ENCODE data around the gene LONP1. TPM values are rescaled to one million over a fixed set of nuclear protein-coding genes. Genes with fewer than 3 reads are reported as not detected.

The LONP1 gene
- total and polyA plus RNA-seq, 12 donors = 177 to 523 (median 373) TPM

- TF ChIP-seq POLR2A (IDR thresholded peaks at IDR 0.05) (no peak), CTCF (IDR thresholded peaks at IDR 0.05) (no peak)
- 90 to 93% (median 92%) methylated on average over 3 of the region's 3 CpGs for WGBS, 4 donors
- DNase-seq = no peak
- no peak overlapping the region for H3K4me3 ChIP-seq
- no peaks in the 10 kb centered on the region for H3K36me3 ChIP-seq (replicated peaks in 1 of 2)
- H3K27me3 ChIP-seq = no peaks in the 10 kb centered on the region
- no peak overlapping the region for H3K27ac ChIP-seq
- intact Hi-C loops (cut with DNase I) = no loop called here
- H3K9me3 ChIP-seq (replicated peaks in 1 of 3) = no peaks in the 10 kb centered on the region
- no peaks in the 10 kb centered on the region for H3K4me1 ChIP-seq (replicated peaks in 1 of 2)
These were observed 45.3 kb upstream of the LONP1 start for GRCh38 chr19:5765220-5765619.

GRCh38 chr19:5762608-5763217 lies 42.8 kb upstream of the LONP1 start:
- H3K4me1 ChIP-seq (replicated peaks in 1 of 2) = no peaks in the 10 kb centered on the region
- no peaks in the 10 kb centered on the region for H3K36me3 ChIP-seq (replicated peaks in 1 of 2)
- H3K27me3 ChIP-seq = no peaks in the 10 kb centered on the region
- no peak for TF ChIP-seq CTCF (IDR thresholded peaks at IDR 0.05)
- no peak for TF ChIP-seq POLR2A (IDR thresholded peaks at IDR 0.05)
- 79 to 91% (median 81%) methylated on average over 5 of the region's 5 CpGs for WGBS, 4 donors
- H3K27ac ChIP-seq = no peak overlapping the region
- no peak for DNase-seq
- intact Hi-C loops (cut with DNase I) = no loop called here
- no peak overlapping the region for H3K4me3 ChIP-seq
- H3K9me3 ChIP-seq (replicated peaks in 1 of 3) = no peaks in the 10 kb centered on the region

- intact Hi-C loops (cut with DNase I) = no loop called here
- H3K27me3 ChIP-seq = no peaks in the 10 kb centered on the region
- no peaks in the 10 kb centered on the region for H3K36me3 ChIP-seq (replicated peaks in 1 of 2)
- H3K9me3 ChIP-seq (replicated peaks in 1 of 3) = no peaks in the 10 kb centered on the region
- H3K4me1 ChIP-seq (replicated peaks in 1 of 2) = no peaks in the 10 kb centered on the region
- TF ChIP-seq POLR2A (IDR thresholded peaks at IDR 0.05) (no peak), CTCF (IDR thresholded peaks at IDR 0.05) (no peak)
- H3K27ac ChIP-seq = no peak overlapping the region
- DNase-seq = no peak
- 66 to 74% (median 71%) methylated on average over 6 of the region's 6 CpGs for WGBS, 4 donors
- no peak overlapping the region for H3K4me3 ChIP-seq
These were observed 33.8 kb upstream of the LONP1 start for GRCh38 chr19:5753743-5754142.

- intact Hi-C loops (cut with DNase I) = no loop called here
- TF ChIP-seq CTCF (IDR thresholded peaks at IDR 0.05) = no peak
- no peak for TF ChIP-seq POLR2A (IDR thresholded peaks at IDR 0.05)
- no peak for DNase-seq
- 78 to 82% (median 79%) methylated on average over 7 of the region's 7 CpGs for WGBS, 4 donors
- no peaks in the 10 kb centered on the region for H3K36me3 ChIP-seq (replicated peaks in 1 of 2)
- no peak overlapping the region for H3K27ac ChIP-seq
- H3K9me3 ChIP-seq (replicated peaks in 1 of 3) = no peaks in the 10 kb centered on the region
- no peak overlapping the region for H3K4me3 ChIP-seq
- no peaks in the 10 kb centered on the region for H3K27me3 ChIP-seq
- no peaks in the 10 kb centered on the region for H3K4me1 ChIP-seq (replicated peaks in 1 of 2)
These were observed 31.8 kb upstream of the LONP1 start for GRCh38 chr19:5751709-5752108.
